Measurements from ENCODE around the gene VSTM2B. TPM values are rescaled to one million over a fixed set of nuclear protein-coding genes. Genes with fewer than 3 reads are reported as not detected.
A peak's percentile ranks its signal among the peaks of the same experiment; 100 is the strongest.

The VSTM2B gene
- total and polyA plus RNA-seq, 10 donors, result not detected

DNA sequence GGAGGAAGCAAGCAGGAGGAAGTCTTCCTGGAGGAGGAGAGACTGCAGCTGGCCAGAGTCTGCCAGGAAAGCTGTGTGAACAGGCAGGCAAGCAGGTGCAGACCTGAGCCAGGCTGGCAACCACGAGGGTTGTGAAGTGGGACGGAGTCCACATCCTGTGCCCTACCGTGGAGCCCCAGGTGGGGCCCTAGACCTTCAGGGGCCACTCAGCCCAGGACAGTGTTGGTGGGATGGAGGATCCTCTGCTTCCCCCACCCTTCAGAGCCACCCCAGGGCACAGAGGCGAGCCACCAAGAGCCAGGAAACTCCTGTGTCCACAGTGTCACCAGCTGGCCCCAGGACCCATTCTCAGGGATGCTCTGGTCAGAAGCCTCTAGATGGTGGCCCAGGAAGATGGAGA lies 8.4 kb upstream of the VSTM2B start:
- H3K36me3 ChIP-seq, result no peaks in the 10 kb centered on the region
- no peaks in the 10 kb centered on the region for H3K9me3 ChIP-seq
- H3K4me3 ChIP-seq, result no peak overlapping the region
- H3K4me1 ChIP-seq, result no peaks in the 10 kb centered on the region
- peak; percentile 59 for DNase-seq
- no peak overlapping the region for H3K27ac ChIP-seq
- TF ChIP-seq POLR2AphosphoS5 (IDR thresholded peaks at IDR 0.05) (no peak), POLR2A (IDR thresholded peaks at IDR 0.05) (no peak)
- TF ChIP-seq, protein P1, sequence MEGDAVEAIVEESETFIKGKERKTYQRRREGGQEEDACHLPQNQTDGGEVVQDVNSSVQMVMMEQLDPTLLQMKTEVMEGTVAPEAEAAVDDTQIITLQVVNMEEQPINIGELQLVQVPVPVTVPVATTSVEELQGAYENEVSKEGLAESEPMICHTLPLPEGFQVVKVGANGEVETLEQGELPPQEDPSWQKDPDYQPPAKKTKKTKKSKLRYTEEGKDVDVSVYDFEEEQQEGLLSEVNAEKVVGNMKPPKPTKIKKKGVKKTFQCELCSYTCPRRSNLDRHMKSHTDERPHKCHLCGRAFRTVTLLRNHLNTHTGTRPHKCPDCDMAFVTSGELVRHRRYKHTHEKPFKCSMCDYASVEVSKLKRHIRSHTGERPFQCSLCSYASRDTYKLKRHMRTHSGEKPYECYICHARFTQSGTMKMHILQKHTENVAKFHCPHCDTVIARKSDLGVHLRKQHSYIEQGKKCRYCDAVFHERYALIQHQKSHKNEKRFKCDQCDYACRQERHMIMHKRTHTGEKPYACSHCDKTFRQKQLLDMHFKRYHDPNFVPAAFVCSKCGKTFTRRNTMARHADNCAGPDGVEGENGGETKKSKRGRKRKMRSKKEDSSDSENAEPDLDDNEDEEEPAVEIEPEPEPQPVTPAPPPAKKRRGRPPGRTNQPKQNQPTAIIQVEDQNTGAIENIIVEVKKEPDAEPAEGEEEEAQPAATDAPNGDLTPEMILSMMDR (IDR thresholded peaks at IDR 0.05 in 8 of 11, conservative IDR thresholded peaks at IDR 0.05 in 3 of 11), result no peak
- H3K27me3 ChIP-seq (replicated peaks in 1 of 7), result peaks cover 0 to 48% (median 4%) of the 10 kb centered on the region in 7 donors
- intact Hi-C loops (cut with DNase I; ENCODE audit: low total_unique reads), result no loop called here
- WGBS, 5 donors, result 48 to 70% (median 56%) methylated on average over 4 of the region's 4 CpGs

DNA sequence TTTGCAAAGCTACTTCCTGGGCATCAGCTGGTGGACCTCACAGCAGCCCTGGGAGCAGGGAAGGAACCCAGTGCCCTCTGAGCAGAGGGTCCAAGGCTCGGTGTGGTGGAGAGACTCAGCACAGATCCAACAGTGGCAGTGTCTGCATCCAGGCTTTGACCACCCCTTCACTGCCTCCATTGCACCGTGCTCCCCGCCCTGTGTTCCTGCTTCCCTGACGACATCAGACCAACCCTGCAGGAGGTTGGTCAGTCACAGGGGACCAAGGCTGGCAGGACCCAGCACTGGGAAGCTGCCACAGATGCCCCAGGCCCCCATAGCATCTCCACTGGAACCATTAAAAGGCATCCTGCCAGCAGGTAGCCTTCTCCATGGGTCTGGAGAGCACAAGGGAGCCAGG lies 7.8 kb upstream of the VSTM2B start:
- 70 to 79% (median 72%) methylated on average over 4 of the region's 4 CpGs for WGBS, 5 donors
- H3K27ac ChIP-seq, result no peak overlapping the region
- TF ChIP-seq, protein P1 (IDR thresholded peaks at IDR 0.05 in 8 of 11, conservative IDR thresholded peaks at IDR 0.05 in 3 of 11), result no peak
- TF ChIP-seq POLR2AphosphoS5 (IDR thresholded peaks at IDR 0.05) (no peak), POLR2A (IDR thresholded peaks at IDR 0.05) (no peak)
- no peaks in the 10 kb centered on the region for H3K9me3 ChIP-seq
- no peaks in the 10 kb centered on the region for H3K4me1 ChIP-seq
- H3K4me3 ChIP-seq, result no peak overlapping the region
- intact Hi-C loops (cut with DNase I; ENCODE audit: low total_unique reads), result no loop called here
- no peaks in the 10 kb centered on the region for H3K36me3 ChIP-seq
- H3K27me3 ChIP-seq (replicated peaks in 1 of 7), result peaks cover 0 to 53% (median 4%) of the 10 kb centered on the region in 7 donors
- DNase-seq, result peak; percentile 66

DNA sequence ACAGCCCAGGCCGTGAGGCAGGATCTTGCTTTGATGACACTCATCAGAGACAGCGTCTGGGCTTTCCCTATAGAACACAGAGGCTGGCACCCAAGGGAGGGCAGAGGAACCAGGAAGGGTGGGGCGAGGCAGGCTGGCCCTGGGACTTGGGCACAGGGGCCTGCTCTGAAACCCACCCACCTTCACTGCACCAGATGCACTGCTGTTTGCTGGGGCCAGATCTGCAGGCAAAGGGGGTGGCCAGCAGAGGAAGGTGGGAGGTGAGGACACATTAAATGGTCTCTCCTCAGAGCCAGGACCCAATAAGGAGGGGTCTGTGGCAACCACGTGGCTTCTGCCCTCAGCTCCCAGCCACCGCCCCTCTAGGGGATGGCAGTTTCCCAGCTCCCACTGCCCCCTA lies 6.6 kb upstream of the VSTM2B start:
- no peak overlapping the region for H3K27ac ChIP-seq
- H3K9me3 ChIP-seq, result no peaks in the 10 kb centered on the region
- TF ChIP-seq POLR2A (IDR thresholded peaks at IDR 0.05) (no peak), POLR2AphosphoS5 (IDR thresholded peaks at IDR 0.05) (no peak)
- TF ChIP-seq, protein P1 (IDR thresholded peaks at IDR 0.05 in 8 of 11, conservative IDR thresholded peaks at IDR 0.05 in 3 of 11), result no peak
- WGBS, 5 donors, result 59 to 72% (median 61%) methylated on average over 5 of the region's 5 CpGs
- no peaks in the 10 kb centered on the region for H3K36me3 ChIP-seq
- H3K4me3 ChIP-seq, result no peak overlapping the region
- H3K27me3 ChIP-seq (replicated peaks in 1 of 7), result peaks cover 0 to 65% (median 5%) of the 10 kb centered on the region in 7 donors
- no peaks in the 10 kb centered on the region for H3K4me1 ChIP-seq
- intact Hi-C loops (cut with DNase I; ENCODE audit: low total_unique reads), result no loop called here
- DNase-seq, result peak; percentile 46

DNA sequence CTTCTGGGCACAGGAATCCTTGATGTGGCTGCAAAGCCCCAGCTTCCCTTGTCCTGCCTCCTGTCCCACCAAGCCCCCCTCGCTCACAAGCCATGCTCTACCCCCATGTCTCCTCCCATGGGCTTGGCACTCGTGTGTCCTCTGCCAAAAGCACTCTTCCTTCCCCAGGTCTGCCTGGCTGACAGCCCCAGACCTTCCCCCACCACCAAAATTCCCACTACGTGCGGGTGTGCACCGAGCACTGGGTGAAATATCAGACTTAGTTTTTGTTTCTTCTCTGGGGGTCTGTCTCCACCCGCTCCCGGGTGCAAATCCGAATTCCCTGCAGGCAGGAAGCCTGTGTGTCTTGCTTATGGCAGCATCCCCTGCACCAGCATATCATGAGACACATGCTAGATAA lies 5.9 kb upstream of the VSTM2B start:
- peaks cover 0 to 73% (median 13%) of the 10 kb centered on the region in 7 donors for H3K27me3 ChIP-seq (replicated peaks in 1 of 7)
- H3K27ac ChIP-seq, result no peak overlapping the region
- peaks cover 0 to 5% (median 2%) of the 10 kb centered on the region in 6 donors for H3K4me1 ChIP-seq
- 64 to 81% (median 68%) methylated on average over 7 to 8 of the region's 8 CpGs for WGBS, 5 donors
- H3K4me3 ChIP-seq, result no peak overlapping the region
- no peak for TF ChIP-seq POLR2A (IDR thresholded peaks at IDR 0.05)
- no peak for TF ChIP-seq POLR2AphosphoS5 (IDR thresholded peaks at IDR 0.05)
- TF ChIP-seq, protein P1 (IDR thresholded peaks at IDR 0.05 in 8 of 11, conservative IDR thresholded peaks at IDR 0.05 in 3 of 11), result no peak
- no peaks in the 10 kb centered on the region for H3K9me3 ChIP-seq
- H3K36me3 ChIP-seq, result no peaks in the 10 kb centered on the region
- intact Hi-C loops (cut with DNase I; ENCODE audit: low total_unique reads), result no loop called here
- DNase-seq, result peak; percentile 43

Data from spleen (tissue), 11 donors.